ENCODE measurements around the gene PCNX2.

DNA sequence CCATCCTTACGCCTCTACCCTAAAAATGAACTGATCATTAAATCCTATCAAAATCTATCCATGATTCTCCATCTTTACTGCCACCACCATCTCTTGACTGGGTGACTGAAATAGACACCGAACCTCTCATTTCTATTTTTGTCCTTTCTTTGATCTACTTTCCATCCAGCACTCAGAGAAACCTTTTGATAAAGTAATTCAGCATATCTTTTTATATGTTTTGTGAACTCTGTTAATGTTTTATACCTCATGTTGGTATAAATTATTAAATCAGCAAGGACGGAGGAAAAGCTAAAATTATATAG, 13.0 kb downstream of the PCNX2 start:
- TF ChIP-seq, protein P1, sequence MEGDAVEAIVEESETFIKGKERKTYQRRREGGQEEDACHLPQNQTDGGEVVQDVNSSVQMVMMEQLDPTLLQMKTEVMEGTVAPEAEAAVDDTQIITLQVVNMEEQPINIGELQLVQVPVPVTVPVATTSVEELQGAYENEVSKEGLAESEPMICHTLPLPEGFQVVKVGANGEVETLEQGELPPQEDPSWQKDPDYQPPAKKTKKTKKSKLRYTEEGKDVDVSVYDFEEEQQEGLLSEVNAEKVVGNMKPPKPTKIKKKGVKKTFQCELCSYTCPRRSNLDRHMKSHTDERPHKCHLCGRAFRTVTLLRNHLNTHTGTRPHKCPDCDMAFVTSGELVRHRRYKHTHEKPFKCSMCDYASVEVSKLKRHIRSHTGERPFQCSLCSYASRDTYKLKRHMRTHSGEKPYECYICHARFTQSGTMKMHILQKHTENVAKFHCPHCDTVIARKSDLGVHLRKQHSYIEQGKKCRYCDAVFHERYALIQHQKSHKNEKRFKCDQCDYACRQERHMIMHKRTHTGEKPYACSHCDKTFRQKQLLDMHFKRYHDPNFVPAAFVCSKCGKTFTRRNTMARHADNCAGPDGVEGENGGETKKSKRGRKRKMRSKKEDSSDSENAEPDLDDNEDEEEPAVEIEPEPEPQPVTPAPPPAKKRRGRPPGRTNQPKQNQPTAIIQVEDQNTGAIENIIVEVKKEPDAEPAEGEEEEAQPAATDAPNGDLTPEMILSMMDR (IDR thresholded peaks at IDR 0.05), result no peak
- no peak for TF ChIP-seq POLR2A (IDR thresholded peaks at IDR 0.05)

Measured in heart left ventricle (tissue), 13 donors.